Duodenal mucosa (tissue), 2 donors: ENCODE data around the gene PIGX.

ENCODE experiments used
- H3K27ac ChIP-seq: one replicate; pipeline ENCODE4 v1.7.0; 2013; ENCODE audit warnings: low read depth, low read length
- H3K27me3 ChIP-seq, 2 donors: one replicate each; pipeline ENCODE4 v1.7.0; 2013; ENCODE audit warnings: low read length in 2 of 2, control low read depth in 1 of 2; ENCODE audit not compliant: insufficient read depth in 2 of 2, control insufficient read depth in 1 of 2
- H3K36me3 ChIP-seq, 2 donors: one replicate each; pipeline ENCODE4 v1.7.0; 2013; ENCODE audit warnings: low read length in 2 of 2, control low read depth in 1 of 2; ENCODE audit not compliant: insufficient read depth in 2 of 2, control insufficient read depth in 1 of 2
- H3K4me1 ChIP-seq, 2 donors: one replicate each; pipeline ENCODE4 v1.7.0; 2013; ENCODE audit warnings: low read length in 2 of 2, control low read depth in 1 of 2; ENCODE audit not compliant: insufficient read depth in 2 of 2, control insufficient read depth in 1 of 2
- H3K4me3 ChIP-seq, 2 donors: one replicate each; pipeline ENCODE4 v1.7.0; 2013; ENCODE audit warnings: low read length in 2 of 2, low read depth in 1 of 2
- H3K9ac ChIP-seq, 2 donors: one replicate each; pipeline ENCODE4 v1.7.0; 2013; ENCODE audit warnings: low read length in 2 of 2, low read depth in 1 of 2
- H3K9me3 ChIP-seq, 2 donors: one replicate each; pipeline ENCODE4 v1.7.0; 2013; ENCODE audit warnings: low read length in 2 of 2, control low read depth in 1 of 2; ENCODE audit not compliant: control insufficient read depth in 1 of 2

Gene PIGX

GRCh38 chr3:196711838-196712513 is at the start of gene PIGX, which contains the start of gene CEP19:
TSS of gene PIGX (plus strand) at chr3:196712377.
TSS of gene CEP19 (minus strand) at chr3:196712250. CDS start at chr3:196708657, 3,593 bp downstream.
- Histone ChIP-seq H3K4me1 (peaks cover 13% of the 10 kb centered on the region in 2 donors), H3K9ac (peak within 1 kb of the TSS; percentile 79 to 80), H3K36me3 (no peaks in the 10 kb centered on the region), H3K9me3 (no peaks in the 10 kb centered on the region), H3K27me3 (no peaks in the 10 kb centered on the region), H3K27ac (peak within 1 kb of the TSS; percentile 80), H3K4me3 (peak within 1 kb of the TSS; percentile 88 to 95)

- Histone ChIP-seq H3K9ac (no peak overlapping the region), H3K27me3 (peaks cover 0 to 6% of the 10 kb centered on the region in 2 donors), H3K9me3 (no peaks in the 10 kb centered on the region), H3K27ac (no peak overlapping the region), H3K4me1 (no peaks in the 10 kb centered on the region), H3K36me3 (peaks cover 0 to 11% of the 10 kb centered on the region in 2 donors), H3K4me3 (no peak overlapping the region)
These were observed 49.2 kb upstream of the PIGX start for GRCh38 chr3:196662711-196663571.

GRCh38 chr3:196666001-196666867 is 45.9 kb upstream of the PIGX start:
- Histone ChIP-seq H3K4me1 (no peaks in the 10 kb centered on the region), H3K27ac (no peak overlapping the region), H3K9me3 (no peaks in the 10 kb centered on the region), H3K4me3 (no peak overlapping the region), H3K9ac (no peak overlapping the region), H3K36me3 (no peaks in the 10 kb centered on the region), H3K27me3 (peaks cover 0 to 2% of the 10 kb centered on the region in 2 donors)

GRCh38 chr3:196667056-196667825 is 44.9 kb upstream of the PIGX start:
- H3K36me3 ChIP-seq = no peaks in the 10 kb centered on the region
- no peak overlapping the region for H3K27ac ChIP-seq
- H3K9me3 ChIP-seq = no peaks in the 10 kb centered on the region
- H3K4me1 ChIP-seq = no peaks in the 10 kb centered on the region
- H3K4me3 ChIP-seq = no peak overlapping the region
- no peak overlapping the region for H3K9ac ChIP-seq
- no peaks in the 10 kb centered on the region for H3K27me3 ChIP-seq

- Histone ChIP-seq H3K4me1 (no peaks in the 10 kb centered on the region), H3K36me3 (no peaks in the 10 kb centered on the region), H3K9ac (no peak overlapping the region), H3K27me3 (no peaks in the 10 kb centered on the region), H3K4me3 (no peak overlapping the region), H3K27ac (no peak overlapping the region), H3K9me3 (no peaks in the 10 kb centered on the region)
These were observed 41.8 kb upstream of the PIGX start for GRCh38 chr3:196670339-196670738.

GRCh38 chr3:196673632-196674031 is 38.5 kb upstream of the PIGX start:
- no peak overlapping the region for H3K27ac ChIP-seq
- no peaks in the 10 kb centered on the region for H3K36me3 ChIP-seq
- H3K4me1 ChIP-seq = no peaks in the 10 kb centered on the region
- no peak overlapping the region for H3K4me3 ChIP-seq
- no peaks in the 10 kb centered on the region for H3K27me3 ChIP-seq
- no peak overlapping the region for H3K9ac ChIP-seq
- no peaks in the 10 kb centered on the region for H3K9me3 ChIP-seq

- H3K9ac ChIP-seq = no peak overlapping the region
- no peaks in the 10 kb centered on the region for H3K27me3 ChIP-seq
- H3K27ac ChIP-seq = no peak overlapping the region
- no peak overlapping the region for H3K4me3 ChIP-seq
- H3K4me1 ChIP-seq = no peaks in the 10 kb centered on the region
- H3K9me3 ChIP-seq = no peaks in the 10 kb centered on the region
- no peaks in the 10 kb centered on the region for H3K36me3 ChIP-seq
These were observed 34.8 kb upstream of the PIGX start for GRCh38 chr3:196677353-196677752.

GRCh38 chr3:196677931-196678330 is 34.2 kb upstream of the PIGX start:
- Histone ChIP-seq H3K36me3 (no peaks in the 10 kb centered on the region), H3K9ac (no peak overlapping the region)

GRCh38 chr3:196684548-196685407 is 27.4 kb upstream of the PIGX start:
- H3K9ac ChIP-seq = peak overlapping the region in 1 of 2 donors; percentile 21
- H3K4me3 ChIP-seq = peak overlapping the region in 1 of 2 donors; percentile 50
- H3K27ac ChIP-seq = no peak overlapping the region

More at GRCh38 chr3:196677931-196678330, 34.2 kb upstream of the PIGX start:
- H3K27ac ChIP-seq = no peak overlapping the region
- H3K9me3 ChIP-seq = no peaks in the 10 kb centered on the region
- H3K4me1 ChIP-seq = no peaks in the 10 kb centered on the region
- no peak overlapping the region for H3K4me3 ChIP-seq
- no peaks in the 10 kb centered on the region for H3K27me3 ChIP-seq

More at GRCh38 chr3:196684548-196685407, 27.4 kb upstream of the PIGX start:
- Histone ChIP-seq H3K27me3 (no peaks in the 10 kb centered on the region), H3K4me1 (peaks cover 3 to 6% of the 10 kb centered on the region in 2 donors), H3K9me3 (no peaks in the 10 kb centered on the region), H3K36me3 (no peaks in the 10 kb centered on the region)
